ENCODE measurements around the gene PTX4.

The PTX4 gene

DNA sequence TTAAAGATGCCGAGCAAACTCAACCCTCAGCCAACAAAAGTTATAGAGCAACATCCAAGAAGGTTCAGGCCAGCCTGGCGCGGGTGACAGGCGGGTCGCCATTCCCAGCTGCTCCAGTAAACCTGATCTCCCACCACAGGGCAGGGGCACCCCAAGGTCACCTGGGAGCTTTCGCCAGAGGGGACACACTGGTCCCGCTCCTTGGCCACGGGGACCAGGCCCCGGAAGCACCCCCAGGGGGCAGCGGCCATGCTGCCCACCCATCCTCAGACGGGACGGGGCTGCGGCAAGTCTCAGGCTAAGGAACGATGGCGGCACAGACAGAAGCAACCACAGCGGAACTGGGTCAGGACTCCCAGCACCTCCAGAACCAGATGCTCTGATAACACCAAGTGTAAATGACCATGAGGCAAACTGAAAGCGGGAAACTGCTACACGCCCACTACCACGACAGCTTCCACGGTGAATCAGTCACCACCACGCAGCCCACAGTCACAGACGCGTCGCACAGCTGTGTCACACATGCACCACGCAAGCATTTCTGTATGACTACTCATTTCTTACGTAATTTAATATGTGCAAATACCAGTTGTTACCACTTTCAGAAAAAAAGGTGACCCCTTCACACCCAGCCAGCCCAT, 30.3 kb downstream of the PTX4 start:
- DNase-seq: no peak

DNA sequence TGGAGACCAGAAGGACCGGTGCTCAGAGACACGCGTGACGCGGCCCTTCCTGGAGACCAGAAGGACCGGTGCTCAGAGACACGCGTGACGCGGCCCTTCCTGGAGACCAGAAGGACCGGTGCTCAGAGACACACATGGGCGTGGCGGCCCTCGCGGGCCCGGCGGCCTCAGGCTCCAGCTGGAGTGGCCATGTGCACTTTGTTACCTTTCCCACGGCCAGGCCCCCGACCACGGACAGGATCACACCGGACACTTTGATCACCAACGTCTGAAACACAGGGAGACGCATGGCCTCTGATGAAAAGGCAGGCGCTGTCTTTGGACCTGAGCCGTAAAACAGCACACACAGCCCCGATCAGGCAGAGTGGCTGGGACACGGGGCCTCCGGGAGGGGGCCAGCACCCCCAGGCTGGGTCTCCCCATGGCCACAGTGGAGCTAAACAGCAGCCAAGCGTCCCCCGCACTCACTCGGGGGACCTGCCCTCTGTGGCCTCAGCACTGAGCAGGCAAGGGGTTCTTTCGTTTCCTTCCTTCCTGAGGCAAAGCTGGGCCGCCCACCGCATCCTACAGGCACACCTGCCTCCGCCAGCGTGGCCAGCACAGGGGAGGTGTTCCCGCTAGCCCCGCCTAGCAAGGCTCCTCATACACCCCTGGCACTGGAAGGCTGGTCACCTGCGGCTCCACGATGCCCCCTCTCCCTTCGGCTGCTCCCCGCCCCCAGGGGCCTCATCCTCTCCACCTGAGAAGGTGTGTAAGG, 31.1 kb downstream of the PTX4 start:
- DNase-seq: no peak

DNA sequence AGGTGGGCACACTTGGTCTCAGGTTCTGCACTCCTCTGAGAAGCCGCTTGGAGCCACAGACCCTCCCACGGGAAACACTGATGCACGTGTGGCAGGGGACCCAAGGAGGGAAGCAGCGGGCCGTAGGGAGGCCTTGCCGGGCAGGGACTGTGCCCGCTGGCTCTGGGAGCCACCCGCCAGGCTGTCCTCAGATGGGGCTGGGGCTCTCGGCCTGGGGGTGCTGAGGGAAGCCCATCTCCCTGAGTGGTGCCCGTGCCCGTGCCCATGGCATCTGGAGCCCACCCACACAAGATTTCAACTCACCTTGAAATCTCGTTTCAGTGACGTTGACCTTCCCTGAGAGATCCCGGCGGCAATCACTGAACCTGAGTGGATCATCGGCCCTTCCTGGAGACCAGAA, 31.8 kb downstream of the PTX4 start:
- DNase-seq: no peak

DNA sequence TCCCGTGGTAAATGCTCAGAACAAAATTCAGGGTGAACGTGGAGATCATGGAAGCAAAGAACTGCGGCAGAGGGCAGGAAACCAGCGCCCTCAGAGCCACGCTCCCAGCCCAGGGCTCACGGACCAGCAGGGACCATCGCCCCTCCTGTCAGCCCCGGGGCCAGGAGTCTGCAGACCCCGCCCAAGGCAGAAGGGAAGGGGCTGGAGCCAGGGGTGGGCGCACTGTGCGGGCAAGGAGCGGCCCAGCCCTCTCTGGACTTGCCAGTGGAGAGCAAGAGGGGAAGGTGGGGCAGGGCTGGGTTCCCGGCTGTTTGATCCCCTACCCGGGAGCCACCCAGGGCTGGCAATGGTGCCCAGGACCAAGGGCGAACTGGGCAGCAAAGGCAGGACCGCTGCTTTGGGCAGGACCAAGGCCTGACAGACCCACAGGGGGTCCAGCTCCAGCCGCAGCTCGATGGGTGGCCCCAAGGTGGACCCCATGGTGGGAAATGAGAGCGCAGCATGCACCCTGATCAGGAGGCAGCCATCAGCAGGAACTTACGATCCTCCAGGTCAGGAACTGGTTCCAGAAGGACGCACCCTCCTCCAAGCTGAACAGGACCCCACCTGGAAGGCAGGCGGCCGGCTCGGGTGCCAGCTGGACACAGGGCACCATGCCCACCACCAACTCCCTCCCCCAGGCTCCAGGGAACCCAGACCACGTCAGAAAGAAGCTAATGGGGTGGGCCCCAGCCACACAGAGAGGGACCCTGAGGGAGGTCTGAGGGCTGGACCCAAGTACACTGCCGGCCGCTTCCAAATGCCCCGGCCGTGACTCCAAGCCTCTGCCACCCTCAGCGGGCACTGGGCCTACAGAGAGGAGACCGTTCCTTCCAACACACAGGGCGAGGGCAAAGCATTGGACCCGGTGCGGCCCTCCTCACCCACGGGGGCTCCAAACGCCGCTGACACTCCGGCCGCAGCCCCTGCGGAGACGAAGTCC, 33.3 kb downstream of the PTX4 start:
- DNase-seq: no peak

DNA sequence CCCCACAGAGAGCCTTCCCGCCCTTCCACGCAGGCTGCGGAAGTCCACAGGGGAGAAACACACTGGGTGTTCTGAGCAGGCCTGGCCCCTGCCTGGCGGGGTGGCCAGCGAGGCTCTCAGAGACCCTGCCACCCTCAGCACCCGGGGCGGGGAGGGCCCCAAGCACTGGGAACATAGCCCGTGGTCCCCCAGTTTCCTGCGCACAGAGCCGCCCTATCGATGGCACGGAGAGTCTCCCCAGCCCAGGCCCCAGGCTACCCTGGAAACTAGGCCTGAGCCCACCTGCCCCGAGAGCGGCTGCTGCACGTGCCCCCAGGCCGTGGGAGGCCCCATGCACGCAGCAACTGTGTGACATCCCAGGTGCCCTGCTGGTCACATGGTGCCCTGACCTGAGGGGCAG, 34.2 kb downstream of the PTX4 start:
- DNase-seq: no peak

DNA sequence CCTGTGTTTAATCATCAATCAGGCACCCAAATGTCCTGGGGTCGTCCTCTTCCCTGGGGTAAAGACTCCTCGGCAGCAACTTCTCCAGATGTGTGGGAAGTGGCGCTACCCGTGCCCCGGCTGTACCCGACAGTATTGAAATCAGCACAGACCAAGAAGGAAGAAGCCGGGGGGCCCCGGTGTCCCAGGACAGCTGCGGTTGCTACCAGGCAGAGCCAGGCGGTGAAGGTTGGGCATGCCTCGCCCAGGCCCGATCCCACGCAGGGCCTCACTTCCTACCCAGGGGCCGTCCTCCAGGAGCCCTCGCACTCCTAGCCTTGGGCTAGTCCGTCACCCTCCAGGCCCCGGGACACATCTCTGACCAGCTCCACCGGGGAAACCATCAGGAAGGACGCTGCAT, 35.4 kb downstream of the PTX4 start:
- DNase-seq: no peak

DNA sequence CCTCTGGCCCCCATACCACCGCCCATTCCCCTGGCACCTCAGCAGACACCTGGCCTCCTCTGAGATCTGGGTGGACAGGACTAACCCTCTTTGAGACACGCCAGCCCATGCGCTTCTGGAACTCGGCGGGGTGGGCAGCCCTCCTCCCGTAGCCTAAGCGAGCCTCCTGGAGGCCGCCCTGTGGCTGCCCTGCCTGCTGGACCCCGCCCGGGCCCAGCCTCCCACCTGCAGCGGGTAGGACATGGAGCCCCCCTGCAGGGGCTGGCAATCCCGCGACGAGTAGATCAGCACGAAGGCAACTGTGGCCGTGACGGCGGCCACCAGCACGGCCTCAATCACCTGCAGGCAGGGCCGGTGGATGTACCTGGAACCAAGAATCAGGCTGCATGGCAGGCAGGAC, 36.2 kb downstream of the PTX4 start:
- no peak for DNase-seq

DNA sequence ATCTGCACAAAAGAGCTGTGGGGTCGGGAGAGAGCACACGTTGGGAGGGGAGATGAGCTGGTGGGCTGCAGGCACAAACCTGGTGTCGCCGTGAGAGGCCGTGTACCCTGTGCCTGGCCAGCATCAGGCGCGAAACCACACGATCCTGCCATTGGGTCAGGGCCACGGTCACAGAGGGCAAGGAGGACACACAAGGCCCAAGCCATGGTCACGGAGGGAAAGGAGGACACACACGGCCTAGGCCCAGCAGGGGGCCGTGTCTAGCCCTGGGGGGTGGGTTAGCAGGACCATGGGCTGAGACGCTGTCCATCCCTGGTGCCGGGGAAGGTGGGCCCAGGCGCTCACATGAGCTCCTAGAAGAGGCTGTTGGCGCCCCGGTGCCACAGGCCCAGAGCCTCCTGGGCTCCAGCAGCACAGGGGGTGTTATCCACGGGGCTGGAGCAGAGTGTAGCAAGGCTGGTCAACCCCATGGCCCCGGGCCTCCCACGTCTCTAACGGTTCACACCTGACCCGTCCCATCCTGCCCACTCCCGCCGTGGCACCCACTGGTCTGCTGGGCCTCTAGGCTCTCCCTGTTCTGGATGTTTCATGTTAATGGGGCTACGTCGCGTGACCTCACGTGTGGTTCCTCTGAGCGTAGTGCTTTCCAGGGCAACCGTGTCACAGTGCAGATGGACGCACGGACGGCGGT, 36.9 kb downstream of the PTX4 start:
- DNase-seq: no peak

DNA sequence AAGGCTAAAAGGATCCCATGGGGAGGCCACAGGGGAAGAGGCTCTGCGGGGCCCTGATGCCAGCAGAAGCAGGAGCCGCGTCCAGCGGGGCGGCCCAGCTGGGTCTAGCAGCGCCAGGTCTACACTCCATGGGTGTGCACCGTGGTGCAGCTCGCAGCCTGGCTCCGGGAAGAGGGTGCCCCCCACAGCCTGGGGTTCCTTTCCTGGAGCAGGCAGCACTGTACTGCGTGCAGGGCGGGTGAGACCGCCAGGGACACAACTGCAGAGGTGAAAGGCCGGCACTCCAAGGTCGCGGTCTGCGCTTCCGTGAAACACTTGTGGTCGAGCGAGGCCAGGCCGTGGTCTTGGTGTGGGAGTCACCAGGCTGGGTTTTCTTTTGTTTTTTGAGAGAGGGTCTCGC, 37.9 kb downstream of the PTX4 start:
- no peak for DNase-seq

DNA sequence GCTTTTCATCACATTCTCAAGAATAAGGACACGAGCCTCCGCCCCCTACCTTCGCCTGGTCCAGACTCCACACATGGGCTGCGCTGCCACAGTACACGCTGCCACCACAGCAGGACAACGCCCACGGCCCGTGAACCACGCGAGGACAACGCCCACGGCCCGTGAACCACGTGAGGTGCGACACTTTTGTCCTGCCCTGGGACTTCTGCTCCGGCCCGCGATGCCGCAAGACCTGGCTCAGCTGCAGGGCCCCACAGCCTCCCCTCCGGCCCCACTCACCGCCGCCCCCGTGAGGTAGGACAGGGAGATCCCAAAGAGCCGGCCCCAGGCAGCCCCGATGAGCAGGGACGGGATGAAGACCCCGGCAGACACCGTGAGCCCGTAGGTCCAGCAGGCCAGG, 38.5 kb downstream of the PTX4 start:
- DNase-seq: no peak

DNA sequence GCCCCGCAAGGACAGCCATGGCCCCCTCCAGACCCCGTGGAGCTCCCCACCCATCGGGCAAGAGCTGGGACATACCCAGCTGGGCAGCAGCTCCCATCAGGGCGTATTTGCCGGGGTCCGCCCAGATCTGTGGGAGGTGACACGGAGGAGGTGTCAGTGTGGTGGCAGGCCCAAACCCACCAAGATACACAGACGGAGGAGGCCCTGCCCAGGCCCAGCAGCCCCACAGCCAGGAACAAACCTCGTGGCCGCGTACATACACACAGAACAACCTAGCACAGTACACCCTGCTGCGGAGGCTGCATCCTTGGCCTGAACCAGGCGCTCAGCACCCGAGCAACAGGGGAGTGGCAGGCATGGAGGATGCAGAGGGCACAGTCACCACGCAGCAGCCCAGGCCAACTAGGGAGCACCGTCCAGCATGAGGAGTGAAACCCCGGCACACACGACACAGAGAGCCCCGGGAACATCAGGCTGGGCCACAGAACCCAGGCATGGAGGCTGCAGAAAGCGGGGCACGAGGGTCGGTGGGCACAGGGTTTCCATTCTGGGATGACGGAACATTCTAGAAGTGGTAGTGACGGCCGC, 39.4 kb downstream of the PTX4 start:
- no peak for DNase-seq

DNA sequence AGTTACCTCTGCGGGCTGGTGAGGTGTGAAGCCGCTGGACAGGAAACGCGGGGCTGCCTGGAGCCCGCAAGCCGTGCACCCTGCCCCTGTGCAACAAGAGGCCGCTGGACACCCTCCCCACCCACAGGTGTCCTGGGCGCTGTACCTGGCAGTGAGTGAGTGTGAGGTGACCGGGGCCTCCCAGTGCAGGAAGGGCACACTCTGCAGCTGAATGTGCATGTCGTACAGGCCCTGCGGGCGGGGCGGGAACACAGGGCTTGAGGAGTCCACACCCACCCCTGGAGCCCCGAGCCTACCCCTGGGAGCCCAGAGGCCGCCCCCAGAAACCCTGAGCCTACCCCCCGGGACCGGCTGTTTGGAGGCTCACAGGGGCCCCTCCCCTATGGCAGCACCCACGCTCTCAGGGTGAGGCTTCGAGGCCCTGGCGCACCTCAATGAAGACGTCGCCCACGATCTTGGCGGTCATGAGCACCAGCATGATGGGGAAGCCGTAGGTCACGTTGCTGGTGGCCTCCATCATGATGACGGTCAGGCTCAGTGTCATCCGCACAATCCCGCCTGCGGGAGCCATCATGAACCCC, 40.1 kb downstream of the PTX4 start:
- no peak for DNase-seq

DNA sequence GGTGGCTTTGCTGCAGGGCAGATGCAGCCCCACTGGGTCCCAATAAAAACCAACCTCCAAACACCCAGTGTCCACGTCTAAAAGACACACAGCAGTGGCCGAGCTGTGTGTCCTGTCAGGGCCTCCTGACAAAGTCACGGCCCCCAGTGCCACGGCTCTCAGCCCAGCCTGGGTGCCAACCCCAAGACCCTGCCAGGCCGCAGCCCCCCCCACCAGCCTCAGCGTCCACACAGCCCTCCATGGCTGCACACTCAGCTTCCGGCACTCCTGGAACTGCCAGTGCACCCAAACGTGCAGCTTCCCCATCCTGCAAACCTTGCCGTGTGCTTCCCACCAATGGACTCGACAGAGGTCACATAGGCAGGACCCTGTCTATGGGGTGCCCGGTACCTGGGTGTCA, 40.8 kb downstream of the PTX4 start:
- DNase-seq: no peak

DNA sequence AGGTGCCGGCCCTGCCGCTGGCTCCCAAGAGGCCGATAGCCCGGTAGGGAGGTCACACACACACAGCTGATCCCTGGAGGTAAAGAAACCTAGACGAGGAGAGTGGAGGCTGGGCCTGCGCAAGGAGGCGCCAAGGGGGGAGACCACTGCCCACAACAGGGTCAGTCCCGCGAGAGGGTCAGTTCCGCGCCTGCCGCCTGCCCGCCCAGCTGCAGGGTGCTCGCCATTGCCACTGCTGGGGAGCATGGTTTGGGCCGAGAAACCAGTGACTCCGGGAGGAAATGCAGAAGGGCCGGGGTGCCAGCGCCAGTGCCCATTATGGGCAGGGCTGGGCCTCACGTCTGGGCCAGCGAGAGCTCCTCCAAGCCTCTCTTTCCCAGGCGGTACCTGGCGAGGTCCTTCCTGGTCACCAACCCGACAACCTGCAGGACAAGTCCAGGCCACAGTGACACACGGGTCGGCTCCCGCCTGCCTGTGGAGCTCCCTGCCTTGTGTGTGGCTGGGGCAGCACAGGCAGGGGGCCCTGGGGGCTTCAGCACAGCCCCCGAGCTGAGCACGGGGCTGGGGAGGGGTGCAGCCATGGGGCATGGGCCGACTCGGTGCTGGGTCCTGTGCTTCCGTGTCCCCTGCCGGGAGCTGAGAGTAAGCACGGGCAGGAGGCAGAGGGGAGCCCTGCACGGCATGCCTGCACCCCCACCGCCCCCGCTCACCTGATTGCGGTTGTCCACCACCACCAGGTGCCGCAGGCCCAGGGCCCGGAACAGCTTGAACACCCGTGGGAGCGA, 42.3 kb downstream of the PTX4 start:
- DNase-seq: no peak

DNA sequence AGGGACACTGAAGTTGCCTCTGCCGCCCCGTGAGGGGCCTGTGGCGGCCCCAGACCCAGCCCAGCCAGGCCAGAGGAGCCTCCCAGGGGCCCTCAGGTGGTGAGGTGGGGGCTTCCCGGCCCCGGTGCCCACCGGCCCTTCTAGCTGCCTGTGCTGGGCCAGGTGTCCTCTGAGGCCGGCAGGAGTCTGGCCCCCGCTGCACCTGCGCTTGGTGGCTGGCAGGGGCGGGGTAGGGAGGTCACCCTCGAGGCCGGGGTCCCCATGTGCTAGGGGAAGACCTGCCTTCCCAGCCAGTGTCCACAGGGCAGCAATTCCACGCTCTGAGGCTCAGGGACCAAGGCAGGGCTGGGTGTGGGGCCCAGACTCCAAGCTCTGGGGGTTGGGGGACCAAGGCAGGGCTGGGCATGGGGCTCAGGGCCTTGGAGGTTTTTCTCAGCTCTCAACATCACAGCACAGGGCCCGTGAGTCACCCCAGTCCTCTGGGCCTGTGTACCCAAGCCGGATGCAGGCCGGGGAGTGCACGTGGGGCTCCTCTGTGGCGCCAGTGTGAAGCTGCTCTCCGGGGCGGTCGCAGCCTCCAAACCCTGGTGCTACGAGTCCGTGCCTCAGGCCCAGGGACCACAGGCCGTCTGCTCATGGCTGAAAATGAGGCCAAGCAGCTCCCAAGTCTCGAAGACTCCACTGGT, 43.1 kb downstream of the PTX4 start:
- DNase-seq: no peak

DNA sequence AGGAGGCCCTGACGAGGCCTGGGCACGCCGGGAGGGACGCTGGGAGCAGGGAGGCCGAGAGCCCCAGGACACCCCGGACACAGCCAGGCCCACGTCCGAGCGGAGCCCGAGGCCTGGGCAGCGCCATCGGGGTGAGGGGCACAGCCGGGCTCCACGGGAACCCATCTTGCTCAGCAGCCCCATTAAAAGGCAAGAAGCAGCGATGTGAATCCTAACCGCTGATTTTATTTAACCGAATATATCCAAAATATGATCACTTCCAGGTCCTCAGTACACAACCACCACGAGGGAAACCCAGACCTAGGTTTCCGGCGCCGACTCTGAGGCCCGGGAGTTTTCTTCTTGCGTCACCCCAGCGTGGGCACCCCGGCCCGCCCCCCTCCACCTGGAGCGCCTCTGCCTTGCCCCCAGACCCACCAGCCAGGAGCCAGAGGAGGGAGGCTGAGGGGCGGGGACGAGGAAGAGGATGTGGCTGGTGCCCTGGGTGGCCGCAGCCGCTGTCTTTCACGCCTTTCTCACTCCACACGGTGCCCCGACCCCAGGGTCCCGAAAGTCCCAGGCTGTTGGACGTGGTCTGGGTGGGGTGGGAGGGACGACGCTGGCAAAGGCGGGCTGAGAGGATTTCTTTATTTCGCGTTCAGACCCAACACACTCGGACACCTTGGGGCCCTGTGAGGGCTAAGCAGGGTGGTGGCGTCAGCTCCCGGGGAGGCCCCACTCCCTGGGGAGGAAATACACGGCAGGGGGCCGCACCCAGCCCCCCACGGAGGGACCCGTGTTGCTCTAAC, 43.8 kb downstream of the PTX4 start:
- no peak for DNase-seq

DNA sequence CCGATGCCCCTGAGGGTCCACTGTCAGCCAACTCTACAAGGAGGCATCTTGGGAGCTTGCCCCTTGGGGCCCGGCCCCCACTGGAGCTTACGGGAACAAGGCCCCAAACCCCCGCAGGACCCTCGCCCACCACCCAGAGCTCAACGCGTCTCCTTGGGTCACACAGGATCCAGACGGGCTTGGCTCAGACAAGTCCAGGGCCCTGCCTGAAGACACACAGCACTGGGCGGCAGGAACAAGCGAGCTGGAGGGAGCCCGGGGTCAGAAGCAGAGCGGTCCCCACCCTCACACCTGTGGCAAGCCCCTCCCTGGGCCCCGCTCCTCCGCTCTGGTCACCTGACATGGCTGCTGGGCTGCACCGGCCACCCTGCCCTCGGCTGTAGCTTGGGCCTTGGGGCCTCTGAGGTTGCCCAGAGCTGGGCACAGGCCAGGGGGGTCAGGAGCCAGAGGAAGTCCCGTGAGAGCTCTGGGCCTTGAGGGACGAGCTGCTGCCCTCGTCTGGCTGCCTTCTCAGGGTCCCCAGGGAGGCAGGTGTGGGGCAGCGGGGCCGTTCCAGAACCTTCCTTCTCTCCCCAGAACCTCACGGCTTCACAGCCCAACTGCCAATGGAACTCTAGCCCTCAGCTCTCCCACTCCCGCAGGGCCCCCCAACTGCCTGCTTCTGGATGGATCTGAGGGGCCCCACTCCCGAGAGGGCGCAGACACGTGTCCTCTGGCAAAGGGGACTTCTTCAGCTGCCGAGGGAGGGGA, 44.6 kb downstream of the PTX4 start, which contains the start of gene CCDC154:
Gene CCDC154 (minus strand): TSS at position 577 of the 750 bp plus-strand sequence. CDS start 234 bp downstream, at position 343.
- DNase-seq: no peak

DNA sequence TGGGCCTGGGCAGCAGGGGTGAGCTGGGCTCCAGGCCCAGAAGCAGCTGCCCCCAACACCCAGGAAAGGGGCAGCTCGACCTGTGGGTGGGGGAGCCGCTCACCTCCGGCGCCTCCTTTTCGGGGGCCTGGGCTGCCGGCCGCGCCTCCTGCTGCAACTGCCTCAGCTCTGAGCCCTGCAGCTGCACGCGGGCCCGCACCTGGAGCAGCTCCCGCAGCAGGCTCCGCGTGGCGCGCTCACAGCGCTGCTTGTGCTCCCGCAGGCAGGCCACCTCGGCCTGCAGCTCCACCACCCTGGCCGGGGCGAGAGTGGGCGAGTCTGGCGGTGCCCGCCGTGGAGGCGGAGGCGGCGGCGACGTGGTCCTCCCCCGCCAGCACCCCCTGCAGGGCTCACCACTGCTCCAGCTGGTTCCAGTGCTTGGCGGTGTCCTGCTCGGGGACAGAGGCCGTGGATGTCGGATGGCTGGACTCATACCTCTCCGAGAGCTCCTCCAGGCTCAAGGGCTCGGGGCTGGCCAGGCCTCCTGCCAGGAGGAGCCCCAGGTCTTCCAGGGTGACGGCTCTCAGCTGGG, 45.3 kb downstream of the PTX4 start:
- DNase-seq: no peak

DNA sequence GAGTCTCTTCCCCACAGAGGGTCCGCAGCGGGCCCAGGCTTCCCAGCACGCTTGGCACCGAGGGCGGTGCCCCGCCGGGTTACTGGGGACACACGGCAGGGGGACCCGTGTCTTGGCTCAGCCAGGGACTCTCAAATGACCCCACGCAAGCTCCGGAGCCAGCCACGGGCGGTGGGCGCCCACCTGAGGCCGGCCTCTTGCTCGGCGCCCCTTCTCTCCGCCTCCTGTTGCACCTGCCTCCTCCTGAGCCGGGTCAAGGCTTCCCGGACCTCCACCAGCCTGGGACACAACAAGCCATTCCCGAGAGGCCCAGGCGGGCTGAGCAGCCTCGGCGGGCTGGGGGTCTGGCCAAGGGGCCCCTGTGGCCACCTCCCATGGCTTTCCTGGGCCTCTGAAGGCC, 46.0 kb downstream of the PTX4 start:
- DNase-seq: no peak

Data from activated CD4-positive, alpha-beta T cell treated with anti-CD3 and anti-CD28 coated beads for 4 hours (primary cell).